T-helper 1 cell treated with Interleukin-12 subunit alpha and Interleukin-12 subunit beta and Interleukin-4 antibody, amounts not matched to agents 30 ng/mL and 1 ng/mL, for 36 hours (primary cell): Measurements from ENCODE around the gene STOM. TPM values are rescaled to one million over a fixed set of nuclear protein-coding genes. Genes with fewer than 3 reads are reported as not detected.

Experiments used
- intact Hi-C: fragments of 100-400 bp; cut with micrococcal nuclease; formaldehyde crosslinking; loops from one replicate; pipeline ENCODE4 v1.15.1; 2024
- total RNA-seq: library from RNA; stranded (reverse); gene quantifications from 2 replicates; pipeline ENCODE4 v1.2.3, GENCODE V29; 2022

The STOM gene
- total RNA-seq, 1 donor from 2014 or later, result 109 TPM

DNA sequence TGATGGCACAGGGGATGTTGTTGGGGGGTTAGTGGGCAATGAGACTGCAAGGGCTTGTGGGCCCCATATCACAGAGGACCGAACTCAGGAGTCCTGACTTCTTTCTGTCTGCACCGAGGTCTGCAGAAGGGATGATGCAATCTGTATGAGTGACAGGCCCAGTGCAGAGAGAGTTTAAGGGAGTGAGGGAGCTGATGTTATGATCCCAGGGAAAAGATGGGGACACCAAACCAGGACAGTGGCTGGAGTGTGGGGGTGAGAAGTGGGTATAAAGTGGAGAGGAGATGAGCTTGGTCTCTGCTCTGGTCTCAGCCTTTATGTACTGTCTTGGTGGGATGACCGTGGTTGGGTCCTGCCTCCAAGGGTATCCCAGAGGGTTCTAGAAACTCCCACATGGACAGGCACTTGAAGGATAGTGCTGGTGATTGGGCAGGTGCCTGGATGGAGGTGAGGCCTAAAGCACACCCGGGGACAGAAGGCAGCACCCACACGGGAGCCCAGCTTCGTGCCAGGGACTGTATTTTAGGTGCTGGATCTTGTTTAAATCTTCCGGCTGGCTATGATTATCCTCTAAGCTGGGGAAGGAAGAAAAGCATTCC lies 80.2 kb downstream of the STOM start:
- intact Hi-C loops, result no loop called here

- intact Hi-C loops, result no loop called here
Observed at GRCh38 chr9:121289026-121289771, 80.9 kb downstream of the STOM start.

Other genes starting within 250 kb of the STOM start
- 60.5 and 65.1 TPM in 2 replicates for gene RAB14, start 168.4 kb downstream of the STOM start, total RNA-seq
- 2.9 and 4.5 TPM in 2 replicates for gene GSN, start 102.1 kb downstream of the STOM start, total RNA-seq
- 0.20 TPM in 1 of 2 replicates, not detected in the other for gene GGTA1, start 129.6 kb upstream of the STOM start, total RNA-seq